Measurements from ENCODE around the gene FBXL7.

The FBXL7 gene

GRCh38 chr5:15627109-15627508 lies 127.1 kb downstream of the FBXL7 start:
- no peak for ATAC-seq
- DNase-seq = no peak
- no peaks in the 10 kb centered on the region for H3K9me3 Mint-ChIP-seq
- H3K27ac Mint-ChIP-seq = no peak overlapping the region
- no peaks in the 10 kb centered on the region for H3K4me1 Mint-ChIP-seq
- H3K4me3 Mint-ChIP-seq = no peak overlapping the region
- no peaks in the 10 kb centered on the region for H3K27me3 Mint-ChIP-seq

- DNase-seq = no peak
- no peak for ATAC-seq
- H3K4me1 Mint-ChIP-seq = no peaks in the 10 kb centered on the region
These were observed 127.7 kb downstream of the FBXL7 start for GRCh38 chr5:15627647-15628046.

DNA sequence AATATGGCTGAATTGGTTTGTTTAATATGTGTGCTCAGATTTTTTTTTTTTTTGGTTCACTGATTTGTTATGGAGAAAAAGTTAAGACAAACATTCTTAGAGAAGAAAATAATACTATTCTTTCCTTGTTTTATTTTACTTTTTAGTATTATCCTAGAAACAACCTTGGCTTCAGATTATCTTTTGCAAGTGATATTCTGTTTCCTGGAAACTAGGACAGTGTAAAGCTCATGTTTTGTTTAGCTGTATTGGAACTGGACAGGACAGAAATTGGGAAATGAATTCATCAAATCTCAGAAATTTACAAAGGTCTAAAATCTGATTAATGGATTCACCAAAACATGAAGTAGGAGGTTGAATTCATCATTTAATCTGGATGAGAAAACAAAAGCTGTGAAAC lies 130.5 kb downstream of the FBXL7 start:
- Mint-ChIP-seq H3K4me3 (no peak overlapping the region), H3K9me3 (no peaks in the 10 kb centered on the region), H3K27me3 (no peaks in the 10 kb centered on the region), H3K4me1 (no peaks in the 10 kb centered on the region), H3K27ac (no peak overlapping the region)
- DNase-seq (no peak), ATAC-seq (no peak)

More at GRCh38 chr5:15627647-15628046, 127.7 kb downstream of the FBXL7 start:
- no peaks in the 10 kb centered on the region for H3K9me3 Mint-ChIP-seq
- H3K27ac Mint-ChIP-seq = no peak overlapping the region
- no peaks in the 10 kb centered on the region for H3K27me3 Mint-ChIP-seq
- no peak overlapping the region for H3K4me3 Mint-ChIP-seq

DNA sequence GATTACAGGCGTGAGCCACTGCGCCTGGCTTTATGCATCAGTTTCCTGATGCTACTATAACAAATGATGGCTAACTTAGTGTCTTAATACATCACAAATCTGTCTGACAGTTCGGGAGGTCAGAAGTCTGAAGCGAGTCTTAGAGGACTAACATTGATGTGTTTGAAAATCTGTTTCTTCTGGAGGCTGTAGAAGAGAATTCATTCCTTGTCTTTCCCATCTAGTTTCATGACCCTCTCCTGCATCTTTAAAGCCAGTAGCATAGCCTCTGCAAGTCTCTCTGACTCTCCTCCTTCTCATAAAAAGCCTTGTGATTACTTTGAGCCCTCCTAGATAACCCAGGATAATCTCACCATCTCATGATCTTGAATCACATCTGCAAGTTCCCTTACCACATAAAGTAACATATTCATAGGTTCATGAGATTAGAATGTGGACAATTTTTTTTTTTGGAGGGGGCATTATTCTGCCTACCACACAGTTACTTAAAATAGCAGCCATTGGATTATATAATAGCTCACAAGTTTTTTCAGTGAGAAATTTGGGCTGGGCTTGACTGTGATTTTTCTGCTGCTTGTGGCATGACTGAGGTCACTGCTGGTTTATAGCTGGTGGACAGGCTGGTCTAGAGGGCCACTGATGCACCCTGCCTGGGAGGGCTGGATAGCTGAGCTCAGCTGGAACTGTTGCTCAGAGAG lies 134.8 kb downstream of the FBXL7 start:
- H3K27ac Mint-ChIP-seq = no peak overlapping the region
- DNase-seq = no peak
- no peaks in the 10 kb centered on the region for H3K27me3 Mint-ChIP-seq
- ATAC-seq = no peak
- H3K9me3 Mint-ChIP-seq = peaks cover 0 to 5% of the 10 kb centered on the region in 2 donors
- no peaks in the 10 kb centered on the region for H3K4me1 Mint-ChIP-seq
- no peak overlapping the region for H3K4me3 Mint-ChIP-seq

- no peak overlapping the region for H3K4me3 Mint-ChIP-seq
- no peak overlapping the region for H3K27ac Mint-ChIP-seq
- H3K9me3 Mint-ChIP-seq = peaks cover 0 to 5% of the 10 kb centered on the region in 2 donors
- H3K27me3 Mint-ChIP-seq = no peaks in the 10 kb centered on the region
- ATAC-seq (no peak), DNase-seq (no peak)
- H3K4me1 Mint-ChIP-seq = no peaks in the 10 kb centered on the region
These were observed 135.3 kb downstream of the FBXL7 start for GRCh38 chr5:15635289-15635616.

DNA sequence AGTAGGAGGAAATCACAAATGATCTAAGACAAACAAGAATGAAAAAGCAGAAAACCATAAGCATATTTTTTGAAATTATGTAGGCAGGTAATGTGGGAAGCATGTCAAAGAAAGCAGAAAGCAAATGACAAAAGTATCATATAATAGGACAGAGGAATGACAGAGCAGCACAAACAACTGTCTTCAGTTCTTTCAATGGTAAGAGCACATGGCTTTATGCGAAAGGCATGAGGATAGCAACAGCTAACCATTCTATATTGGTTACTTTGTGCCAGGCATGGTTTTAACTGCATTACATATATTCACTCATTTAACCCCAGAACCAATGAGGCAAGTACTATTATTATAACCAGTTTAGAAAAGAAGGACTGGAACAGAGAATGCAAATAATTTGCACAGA lies 137.4 kb downstream of the FBXL7 start:
- Mint-ChIP-seq H3K4me1 (no peaks in the 10 kb centered on the region), H3K4me3 (no peak overlapping the region), H3K27ac (no peak overlapping the region), H3K9me3 (peaks cover 0 to 5% of the 10 kb centered on the region in 2 donors), H3K27me3 (no peaks in the 10 kb centered on the region)
- ATAC-seq (no peak), DNase-seq (no peak)

GRCh38 chr5:15637886-15638285 lies 137.9 kb downstream of the FBXL7 start:
- Mint-ChIP-seq H3K9me3 (peaks cover 0 to 5% of the 10 kb centered on the region in 2 donors), H3K4me3 (no peak overlapping the region), H3K27me3 (no peaks in the 10 kb centered on the region), H3K27ac (no peak overlapping the region), H3K4me1 (no peaks in the 10 kb centered on the region)
- no peak for ATAC-seq
- no peak for DNase-seq

GRCh38 chr5:15638296-15638695 lies 138.3 kb downstream of the FBXL7 start:
- ATAC-seq (no peak), DNase-seq (no peak)
- no peaks in the 10 kb centered on the region for H3K4me1 Mint-ChIP-seq
- H3K4me3 Mint-ChIP-seq = no peak overlapping the region
- H3K27me3 Mint-ChIP-seq = no peaks in the 10 kb centered on the region
- H3K9me3 Mint-ChIP-seq = peaks cover 0 to 5% of the 10 kb centered on the region in 2 donors
- H3K27ac Mint-ChIP-seq = no peak overlapping the region

- no peak overlapping the region for H3K4me3 Mint-ChIP-seq
- no peak overlapping the region for H3K27ac Mint-ChIP-seq
- H3K4me1 Mint-ChIP-seq = no peaks in the 10 kb centered on the region
- H3K9me3 Mint-ChIP-seq = peaks cover 0 to 5% of the 10 kb centered on the region in 2 donors
- no peak for ATAC-seq
- H3K27me3 Mint-ChIP-seq = no peaks in the 10 kb centered on the region
- DNase-seq = no peak
These were observed 139.3 kb downstream of the FBXL7 start for GRCh38 chr5:15639288-15639687.

- no peak for DNase-seq
- Mint-ChIP-seq H3K9me3 (peaks cover 4 to 5% of the 10 kb centered on the region in 2 donors), H3K4me3 (no peak overlapping the region), H3K4me1 (no peaks in the 10 kb centered on the region), H3K27ac (no peak overlapping the region), H3K27me3 (no peaks in the 10 kb centered on the region)
- no peak for ATAC-seq
These were observed 140.1 kb downstream of the FBXL7 start for GRCh38 chr5:15640116-15640515.

DNA sequence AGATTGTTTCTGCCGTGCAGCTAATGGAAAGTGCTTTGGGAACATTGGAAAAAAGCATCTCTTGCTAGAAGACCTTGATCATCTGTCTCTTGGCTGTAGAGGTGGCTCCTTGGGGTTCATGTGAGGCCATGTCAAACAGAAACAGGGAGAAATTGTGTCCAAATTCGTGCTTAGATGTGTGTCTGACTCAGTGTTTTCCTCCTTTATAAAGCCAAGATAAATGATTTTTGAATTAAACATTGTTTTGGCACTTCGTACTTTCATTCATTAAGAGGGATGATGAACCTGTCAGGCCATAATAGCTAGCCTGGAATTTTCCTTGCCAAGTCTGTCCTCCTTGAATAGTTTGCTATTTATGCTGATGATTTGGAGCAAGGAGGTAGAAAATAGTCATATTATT lies 143.8 kb downstream of the FBXL7 start:
- H3K4me1 Mint-ChIP-seq = no peaks in the 10 kb centered on the region
- no peak for ATAC-seq
- no peak overlapping the region for H3K4me3 Mint-ChIP-seq
- peaks cover 0 to 9% of the 10 kb centered on the region in 2 donors for H3K9me3 Mint-ChIP-seq
- no peak for DNase-seq
- H3K27me3 Mint-ChIP-seq = no peaks in the 10 kb centered on the region
- H3K27ac Mint-ChIP-seq = no peak overlapping the region

GRCh38 chr5:15645381-15646160 lies 145.6 kb downstream of the FBXL7 start:
- H3K4me1 Mint-ChIP-seq = no peaks in the 10 kb centered on the region
- no peak overlapping the region for H3K4me3 Mint-ChIP-seq
- peak overlapping the region in 1 of 2 donors; percentile 58 for H3K27ac Mint-ChIP-seq
- DNase-seq (no peak), ATAC-seq (no peak)
- peaks cover 0 to 9% of the 10 kb centered on the region in 2 donors for H3K9me3 Mint-ChIP-seq
- H3K27me3 Mint-ChIP-seq = no peaks in the 10 kb centered on the region

- Mint-ChIP-seq H3K27me3 (no peaks in the 10 kb centered on the region), H3K4me3 (no peak overlapping the region), H3K27ac (no peak overlapping the region), H3K9me3 (peaks cover 0 to 9% of the 10 kb centered on the region in 2 donors), H3K4me1 (no peaks in the 10 kb centered on the region)
- DNase-seq = no peak
- ATAC-seq = no peak
These were observed 146.4 kb downstream of the FBXL7 start for GRCh38 chr5:15646371-15646770.

DNA sequence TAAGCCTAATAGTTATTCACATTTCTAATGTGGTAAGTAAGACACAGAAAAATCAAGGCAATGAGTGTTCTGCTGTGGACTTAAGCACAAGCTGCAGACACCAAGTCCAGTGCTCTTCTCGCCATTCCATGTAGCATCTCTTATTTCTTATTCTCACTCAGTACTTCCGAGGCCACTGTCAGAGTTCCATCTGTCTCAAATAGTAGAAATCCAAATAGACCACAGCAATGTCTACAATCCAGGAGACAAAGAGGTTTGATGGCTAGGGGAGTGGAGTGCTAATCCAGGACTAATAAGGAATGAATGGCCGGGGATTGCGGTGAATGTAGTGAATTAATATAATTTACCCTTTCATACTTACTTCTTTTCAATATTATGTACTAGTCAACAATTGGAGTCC lies 147.3 kb downstream of the FBXL7 start:
- no peak for DNase-seq
- no peak for ATAC-seq
- Mint-ChIP-seq H3K4me1 (no peaks in the 10 kb centered on the region), H3K27me3 (no peaks in the 10 kb centered on the region), H3K9me3 (peaks cover 0 to 9% of the 10 kb centered on the region in 2 donors), H3K4me3 (no peak overlapping the region), H3K27ac (no peak overlapping the region)

DNA sequence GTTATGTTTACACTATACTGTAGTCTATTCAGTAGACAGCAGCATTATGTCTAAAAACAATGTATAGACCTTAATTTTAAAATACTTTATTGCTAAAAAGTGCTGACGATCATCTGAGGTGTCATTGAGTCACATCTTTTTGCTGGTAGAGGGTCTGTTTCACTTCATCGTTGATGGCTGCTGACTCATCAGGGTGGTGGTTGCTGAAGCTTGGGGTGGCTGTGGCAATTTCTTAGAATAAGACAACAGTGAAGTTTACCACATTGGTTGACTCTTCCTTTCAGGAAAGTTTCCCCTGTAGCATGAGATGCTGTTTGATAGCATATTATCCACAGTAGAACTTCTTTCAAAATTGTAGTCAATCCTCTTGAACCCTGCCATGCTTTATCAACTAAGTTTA lies 150.3 kb downstream of the FBXL7 start:
- no peaks in the 10 kb centered on the region for H3K4me1 Mint-ChIP-seq
- DNase-seq = no peak
- H3K4me3 Mint-ChIP-seq = no peak overlapping the region
- no peaks in the 10 kb centered on the region for H3K27me3 Mint-ChIP-seq
- H3K27ac Mint-ChIP-seq = no peak overlapping the region
- peaks cover 0 to 4% of the 10 kb centered on the region in 2 donors for H3K9me3 Mint-ChIP-seq
- no peak for ATAC-seq

DNA sequence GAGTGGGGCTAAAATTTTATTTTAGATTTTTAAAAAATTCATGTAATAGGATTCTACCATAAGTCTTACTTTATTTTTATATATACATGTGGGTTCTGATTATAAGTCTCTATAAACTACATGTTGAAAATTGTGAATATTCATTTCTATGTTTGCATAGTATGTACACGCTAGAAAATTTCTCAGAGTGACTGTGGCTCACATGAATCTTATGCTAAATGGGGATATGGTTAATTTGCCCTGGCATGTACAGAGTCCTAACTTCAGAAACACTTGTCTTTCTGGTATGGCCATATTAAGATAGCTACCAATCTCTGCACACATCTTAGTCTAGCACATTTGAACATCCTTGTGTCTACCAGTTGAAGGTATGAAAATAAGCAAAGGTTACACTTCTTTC lies 154.8 kb downstream of the FBXL7 start:
- Mint-ChIP-seq H3K27ac (no peak overlapping the region), H3K27me3 (no peaks in the 10 kb centered on the region), H3K4me3 (no peak overlapping the region), H3K9me3 (peaks cover 0 to 4% of the 10 kb centered on the region in 2 donors), H3K4me1 (no peaks in the 10 kb centered on the region)
- ATAC-seq = no peak
- DNase-seq = no peak

Data from stimulated activated naive CD8-positive, alpha-beta T cell treated with anti-CD3 and anti-CD28 coated beads, Interleukin-15, amount 100 ng/mL, for 72 hours (primary cell).